ENCODE measurements around the gene DENR.

DENR gene

DNA sequence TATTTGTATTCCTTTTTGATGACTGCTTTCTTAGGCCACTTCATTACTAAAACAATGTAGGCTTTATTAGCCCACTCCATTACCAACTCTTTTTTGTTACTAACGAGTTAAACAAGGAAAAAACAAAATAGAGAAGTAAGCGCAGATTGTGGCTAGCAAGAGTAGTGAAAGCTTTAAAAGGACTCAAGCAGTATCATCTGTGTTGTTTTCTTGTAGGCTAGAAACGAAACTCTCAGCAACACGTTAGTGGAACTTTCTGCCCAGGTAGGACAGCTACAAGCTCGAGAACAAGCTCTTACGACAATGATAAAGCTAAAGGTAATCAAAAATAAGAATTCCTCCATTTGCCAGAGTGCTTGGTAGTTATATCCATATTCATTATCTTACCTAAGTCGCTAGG lies 32.9 kb downstream of the DENR start:
- TF ChIP-seq MYC (IDR thresholded peaks at IDR 0.05; ENCODE audit: low read depth, low read length): no peak
- TF ChIP-seq, protein P1, sequence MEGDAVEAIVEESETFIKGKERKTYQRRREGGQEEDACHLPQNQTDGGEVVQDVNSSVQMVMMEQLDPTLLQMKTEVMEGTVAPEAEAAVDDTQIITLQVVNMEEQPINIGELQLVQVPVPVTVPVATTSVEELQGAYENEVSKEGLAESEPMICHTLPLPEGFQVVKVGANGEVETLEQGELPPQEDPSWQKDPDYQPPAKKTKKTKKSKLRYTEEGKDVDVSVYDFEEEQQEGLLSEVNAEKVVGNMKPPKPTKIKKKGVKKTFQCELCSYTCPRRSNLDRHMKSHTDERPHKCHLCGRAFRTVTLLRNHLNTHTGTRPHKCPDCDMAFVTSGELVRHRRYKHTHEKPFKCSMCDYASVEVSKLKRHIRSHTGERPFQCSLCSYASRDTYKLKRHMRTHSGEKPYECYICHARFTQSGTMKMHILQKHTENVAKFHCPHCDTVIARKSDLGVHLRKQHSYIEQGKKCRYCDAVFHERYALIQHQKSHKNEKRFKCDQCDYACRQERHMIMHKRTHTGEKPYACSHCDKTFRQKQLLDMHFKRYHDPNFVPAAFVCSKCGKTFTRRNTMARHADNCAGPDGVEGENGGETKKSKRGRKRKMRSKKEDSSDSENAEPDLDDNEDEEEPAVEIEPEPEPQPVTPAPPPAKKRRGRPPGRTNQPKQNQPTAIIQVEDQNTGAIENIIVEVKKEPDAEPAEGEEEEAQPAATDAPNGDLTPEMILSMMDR (IDR thresholded peaks at IDR 0.05; ENCODE audit: low read depth, low read length): no peak
- TF ChIP-seq, protein P2, sequence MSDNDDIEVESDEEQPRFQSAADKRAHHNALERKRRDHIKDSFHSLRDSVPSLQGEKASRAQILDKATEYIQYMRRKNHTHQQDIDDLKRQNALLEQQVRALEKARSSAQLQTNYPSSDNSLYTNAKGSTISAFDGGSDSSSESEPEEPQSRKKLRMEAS (IDR thresholded peaks at IDR 0.05; ENCODE audit: low read depth, low read length): no peak
- TF ChIP-seq POLR2A (IDR thresholded peaks at IDR 0.05; ENCODE audit: extremely low read depth, insufficient read length): no peak
- DNase-seq (ENCODE audit: low read depth): no peak
- H3K4me3 ChIP-seq (ENCODE audit: low read depth, low read length): no peak overlapping the region

DNA sequence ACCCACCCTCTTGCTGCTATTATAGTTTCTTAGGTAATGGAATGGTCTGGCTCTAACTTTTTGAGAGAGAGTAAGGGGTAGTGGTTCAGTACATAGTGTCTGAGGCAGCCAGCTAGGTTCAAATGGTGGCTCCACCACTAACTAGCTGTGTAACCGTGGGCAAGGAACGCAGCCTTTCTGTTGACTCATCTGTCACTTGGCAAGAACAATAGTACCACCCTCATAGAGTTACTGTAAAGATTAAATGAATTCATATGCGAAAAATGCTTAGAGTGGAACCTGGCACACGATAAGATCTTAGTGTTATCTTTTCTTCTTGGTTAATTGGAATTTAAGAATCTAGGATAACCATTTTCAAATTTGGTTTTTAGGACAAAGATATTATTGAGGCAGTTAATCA lies 35.8 kb downstream of the DENR start:
- no peak for TF ChIP-seq MYC (IDR thresholded peaks at IDR 0.05; ENCODE audit: low read depth, low read length)
- TF ChIP-seq POLR2A (IDR thresholded peaks at IDR 0.05; ENCODE audit: extremely low read depth, insufficient read length): no peak
- TF ChIP-seq, protein P2 (IDR thresholded peaks at IDR 0.05; ENCODE audit: low read depth, low read length): no peak
- TF ChIP-seq, protein P1 (IDR thresholded peaks at IDR 0.05; ENCODE audit: low read depth, low read length): no peak
- DNase-seq (ENCODE audit: low read depth): no peak
- H3K4me3 ChIP-seq (ENCODE audit: low read depth, low read length): no peak overlapping the region

DNA sequence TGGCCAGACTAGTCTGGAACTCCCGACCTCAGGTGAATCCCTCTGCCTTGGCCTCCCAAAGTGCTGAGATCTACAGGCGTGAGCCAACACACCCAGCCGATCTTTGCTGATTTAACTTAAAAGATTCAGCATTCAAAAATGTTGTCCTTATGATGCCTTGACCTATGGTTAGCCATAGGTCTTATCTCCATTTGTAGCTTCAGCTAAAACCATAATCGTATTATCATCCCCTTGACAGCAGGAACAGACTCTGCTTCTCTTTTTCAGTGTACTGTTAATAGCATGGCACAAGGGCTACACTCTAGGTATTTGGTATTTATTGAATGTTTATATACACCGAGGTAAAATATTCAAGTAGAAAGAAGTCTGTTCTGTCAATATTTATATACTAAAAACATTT lies 37.0 kb downstream of the DENR start:
- no peak overlapping the region for H3K4me3 ChIP-seq (ENCODE audit: low read depth, low read length)
- TF ChIP-seq, protein P1 (IDR thresholded peaks at IDR 0.05; ENCODE audit: low read depth, low read length): no peak
- TF ChIP-seq POLR2A (IDR thresholded peaks at IDR 0.05; ENCODE audit: extremely low read depth, insufficient read length): no peak
- TF ChIP-seq, protein P2 (IDR thresholded peaks at IDR 0.05; ENCODE audit: low read depth, low read length): no peak
- no peak for TF ChIP-seq MYC (IDR thresholded peaks at IDR 0.05; ENCODE audit: low read depth, low read length)
- DNase-seq (ENCODE audit: low read depth): no peak

DNA sequence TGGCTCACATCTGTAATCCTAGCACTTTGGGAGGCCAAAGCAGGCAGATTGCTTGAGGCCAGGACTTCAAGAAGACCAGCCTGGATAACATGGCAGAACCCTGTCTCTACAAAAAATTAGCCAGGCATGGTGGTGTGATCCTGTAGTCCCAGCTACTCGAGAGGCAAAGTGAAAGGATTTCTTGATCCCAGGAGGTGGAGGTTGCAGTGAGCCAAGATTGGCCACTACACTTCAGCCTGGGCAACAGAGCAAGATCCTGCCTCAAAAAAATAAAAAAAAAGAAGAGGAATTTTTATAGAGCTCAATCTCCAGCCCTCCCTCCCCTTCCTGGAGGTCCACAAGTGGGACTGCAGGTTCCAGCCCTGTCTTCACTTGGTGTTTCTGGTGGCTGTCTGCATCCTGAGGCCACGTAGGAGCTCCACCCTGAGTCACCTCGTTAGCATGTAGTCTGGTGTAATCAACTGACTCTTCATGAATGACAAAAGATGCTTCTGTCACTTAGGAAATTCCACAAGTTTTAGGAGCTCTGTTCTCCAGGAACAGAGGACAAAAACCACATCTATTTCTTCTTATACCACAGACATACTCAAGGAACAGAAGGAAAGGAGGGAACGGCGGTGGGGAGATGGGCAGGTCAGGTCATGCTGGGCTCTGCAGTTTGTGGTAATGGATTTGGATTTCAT lies 37.9 kb downstream of the DENR start:
- TF ChIP-seq MYC (IDR thresholded peaks at IDR 0.05; ENCODE audit: low read depth, low read length) (no peak), POLR2A (IDR thresholded peaks at IDR 0.05; ENCODE audit: extremely low read depth, insufficient read length) (no peak)
- TF ChIP-seq, protein P2 (IDR thresholded peaks at IDR 0.05; ENCODE audit: low read depth, low read length): no peak
- TF ChIP-seq, protein P1 (IDR thresholded peaks at IDR 0.05; ENCODE audit: low read depth, low read length): no peak
- no peak for DNase-seq (ENCODE audit: low read depth)
- H3K4me3 ChIP-seq (ENCODE audit: low read depth, low read length): no peak overlapping the region

DNA sequence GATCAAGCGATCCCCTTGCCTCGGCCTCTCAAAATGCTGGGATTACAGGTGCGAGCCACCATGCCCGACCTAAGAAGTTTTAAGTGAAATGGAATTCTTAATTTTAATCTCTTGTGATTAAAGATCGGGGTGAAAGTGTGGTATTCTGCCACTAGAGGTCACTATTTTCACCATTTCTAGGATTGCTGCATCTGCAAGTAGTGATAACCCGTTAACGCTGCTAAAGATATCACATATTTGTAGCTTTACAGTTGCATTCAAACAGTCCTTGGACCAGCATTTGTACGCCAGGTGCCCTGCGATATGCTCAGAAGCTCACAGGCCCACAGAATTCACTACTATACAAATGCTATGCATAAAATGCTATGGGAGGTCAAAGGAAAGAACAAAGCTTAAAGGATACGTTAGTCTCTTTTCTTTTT lies 41.1 kb downstream of the DENR start:
- peak; percentile 80 for DNase-seq (ENCODE audit: low read depth)
- H3K4me3 ChIP-seq (ENCODE audit: low read depth, low read length): no peak overlapping the region
- TF ChIP-seq, protein P2 (IDR thresholded peaks at IDR 0.05; ENCODE audit: low read depth, low read length): no peak
- TF ChIP-seq, protein P1 (IDR thresholded peaks at IDR 0.05; ENCODE audit: low read depth, low read length): peak; percentile 64

Measured in NB4 (cell line).